Activated gamma-delta T cell treated with Interleukin-2 at 50 U/mL for 16 hours (primary cell): ENCODE data around the gene SYNJ2.
"Not testable (repeated sequence)": the region's sequence is repeated elsewhere in the genome, so short reads cannot be mapped to it uniquely, and the experiment has no call there.

Source experiments
- DNase-seq: peaks from one replicate; pipeline ENCODE4 v3.0.0-alpha.2; 2020

SYNJ2 gene

GRCh38 chr6:157959451-157960227 lies 22.0 kb upstream of the SYNJ2 start:
- DNase-seq: no peak

GRCh38 chr6:157961153-157961831 lies 20.4 kb upstream of the SYNJ2 start:
- DNase-seq: no peak

GRCh38 chr6:157961832-157962575 lies 19.7 kb upstream of the SYNJ2 start:
- DNase-seq: no peak

- no peak for DNase-seq
These were observed 18.9 kb upstream of the SYNJ2 start for GRCh38 chr6:157962601-157963302.

- no peak for DNase-seq
These were observed 17.6 kb upstream of the SYNJ2 start for GRCh38 chr6:157964100-157964499.

- no peak for DNase-seq
These were observed 16.3 kb upstream of the SYNJ2 start for GRCh38 chr6:157965387-157965786.

- no peak for DNase-seq
These were observed 15.1 kb upstream of the SYNJ2 start for GRCh38 chr6:157966589-157966977.

- DNase-seq: no peak
These were observed 14.6 kb upstream of the SYNJ2 start for GRCh38 chr6:157967020-157967419.

GRCh38 chr6:157967486-157967885 lies 14.2 kb upstream of the SYNJ2 start:
- DNase-seq: no peak

GRCh38 chr6:157972177-157972576 lies 9.5 kb upstream of the SYNJ2 start:
- not testable (repeated sequence) for DNase-seq

GRCh38 chr6:157974341-157974894 lies 7.2 kb upstream of the SYNJ2 start:
- DNase-seq: no peak

- DNase-seq: no peak
These were observed 6.7 kb upstream of the SYNJ2 start for GRCh38 chr6:157974967-157975366.

GRCh38 chr6:157975456-157975855 lies 6.2 kb upstream of the SYNJ2 start:
- DNase-seq: no peak

GRCh38 chr6:157976345-157977175 lies 5.1 kb upstream of the SYNJ2 start:
- DNase-seq: no peak

GRCh38 chr6:157977176-157977804 lies 4.4 kb upstream of the SYNJ2 start:
- DNase-seq: no peak

GRCh38 chr6:157978021-157978783 lies 3.5 kb upstream of the SYNJ2 start:
- DNase-seq: no peak

- DNase-seq: no peak
These were observed 1.2 kb upstream of the SYNJ2 start for GRCh38 chr6:157980288-157981131.

- DNase-seq: no peak
These were observed 600 bp upstream of the SYNJ2 start for GRCh38 chr6:157981132-157981394.

GRCh38 chr6:157982102-157982562 lies 469 bp downstream of the SYNJ2 start:
- no peak for DNase-seq
